ENCODE results near the gene SF1. TPM values are rescaled to one million over a fixed set of nuclear protein-coding genes. Genes with fewer than 3 reads are reported as not detected.

Gene SF1
- polyA plus RNA-seq, 6 donors from 2014 or later = 68.6 to 242 (median 132) TPM

DNA sequence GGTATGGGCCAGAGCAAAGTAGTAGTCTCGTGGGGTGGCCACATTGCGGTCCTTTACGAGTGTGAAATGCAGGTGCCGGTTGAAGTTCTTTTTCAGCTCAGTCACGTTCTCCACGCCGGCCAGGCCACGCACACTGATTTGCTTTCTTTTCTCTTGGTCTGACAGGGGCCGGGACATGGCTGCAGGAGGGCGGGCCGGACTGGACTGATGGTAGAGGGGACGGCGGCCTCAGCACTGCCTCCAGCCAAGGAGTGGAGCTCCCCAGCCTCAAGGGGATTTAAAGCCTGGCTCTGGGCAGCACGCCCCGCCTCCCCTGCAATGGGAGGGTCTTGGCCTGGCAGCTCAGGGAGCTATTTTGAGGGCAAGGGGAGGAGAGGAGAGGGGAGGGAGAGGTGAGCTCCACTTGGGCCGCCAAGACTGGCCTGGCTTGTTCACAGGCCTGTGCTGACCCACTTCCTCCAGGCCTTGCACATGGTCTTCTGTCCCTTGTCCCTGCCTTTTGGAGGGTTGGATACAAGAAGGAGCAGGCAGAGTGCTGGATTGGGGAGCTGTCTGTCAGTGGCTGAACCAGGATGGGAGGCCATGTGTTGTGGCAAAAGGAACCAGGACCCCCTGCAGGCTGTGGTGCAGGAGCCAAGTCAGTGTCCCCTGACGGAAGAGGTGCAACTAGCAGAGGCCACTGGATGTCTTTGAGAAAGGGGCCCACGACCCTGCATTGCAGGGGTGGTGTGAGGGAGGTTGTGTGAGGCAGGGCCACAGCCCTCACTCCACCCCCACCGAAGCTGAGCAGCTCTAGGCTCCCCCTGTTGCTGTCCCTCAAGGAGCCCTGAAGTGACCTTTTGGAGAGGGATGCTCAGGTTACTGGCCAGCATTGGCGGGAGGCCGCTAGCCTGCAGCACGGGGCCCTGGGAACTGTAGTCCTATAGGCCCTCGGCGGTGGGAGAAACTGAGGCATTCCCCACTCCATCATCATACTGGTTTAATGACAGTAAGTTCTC is 18.3 kb downstream of the SF1 start, which contains the start of gene PYGM:
Gene PYGM, minus strand, starts transcription at position 253 of the 998 bp plus-strand sequence. Its CDS starts 76 bp downstream, at position 177.
- peak within 1 kb of the TSS in 5 of 8 donors; percentile 28 to 76 (median 57) for H3K4me3 Mint-ChIP-seq
- H3K27me3 Mint-ChIP-seq = no peaks in the 10 kb centered on the region
- H3K9me3 Mint-ChIP-seq = no peaks in the 10 kb centered on the region
- peaks cover 43 to 67% (median 55%) of the 10 kb centered on the region in 3 donors for H3K4me1 Mint-ChIP-seq
- DNase-seq (no peak), ATAC-seq (ENCODE audit: low read depth in 2 of 2) (no peak)
- peaks cover 7 to 21% of the 10 kb centered on the region in 2 donors for H3K36me3 Mint-ChIP-seq
- peak within 1 kb of the TSS; percentile 61 to 98 (median 81) for H3K27ac Mint-ChIP-seq

DNA sequence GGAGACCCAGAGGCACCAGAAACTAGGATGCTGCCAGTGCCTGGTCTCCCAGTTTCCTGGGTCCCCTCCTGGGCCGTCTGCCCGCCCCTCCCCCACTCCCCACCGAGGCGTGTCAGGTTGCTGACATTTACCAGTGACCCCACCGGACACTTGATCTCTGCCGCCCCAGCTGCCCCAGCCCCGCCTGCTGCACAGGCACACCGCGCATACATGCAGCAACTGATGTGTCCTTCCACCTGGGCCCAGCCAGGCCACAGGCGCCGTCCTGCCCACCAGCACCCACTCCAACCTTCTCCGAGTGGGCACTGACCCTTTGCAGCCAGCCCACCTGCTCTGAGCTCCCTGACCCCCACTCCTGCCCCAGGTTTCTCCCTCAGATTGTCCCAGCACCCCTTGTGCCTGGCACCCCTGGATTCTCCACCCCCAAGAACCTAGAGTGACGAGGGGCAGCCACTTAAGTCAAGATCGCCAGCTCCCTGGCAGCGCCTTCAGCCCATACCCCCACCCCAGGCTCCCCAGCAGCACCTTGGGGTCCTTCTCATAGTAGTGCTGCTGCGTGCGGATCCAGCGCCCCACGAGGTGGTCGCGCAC is 19.1 kb downstream of the SF1 start:
- Mint-ChIP-seq H3K4me3 (peak overlapping the region in 1 of 8 donors; percentile 59), H3K36me3 (peaks cover 0 to 15% of the 10 kb centered on the region in 2 donors), H3K27ac (peak overlapping the region in 4 of 6 donors; percentile 22 to 96 (median 48)), H3K27me3 (no peaks in the 10 kb centered on the region), H3K9me3 (no peaks in the 10 kb centered on the region), H3K4me1 (peaks cover 35 to 60% (median 47%) of the 10 kb centered on the region in 3 donors)
- ATAC-seq (ENCODE audit: low read depth in 2 of 2) (no peak), DNase-seq (no peak)

GRCh38 chr11:64758330-64759079 is 19.8 kb downstream of the SF1 start:
- ATAC-seq (ENCODE audit: low read depth in 2 of 2) = no peak
- Mint-ChIP-seq H3K9me3 (no peaks in the 10 kb centered on the region), H3K36me3 (peaks cover 0 to 17% of the 10 kb centered on the region in 2 donors), H3K4me1 (peaks cover 33 to 52% (median 40%) of the 10 kb centered on the region in 3 donors), H3K4me3 (no peak overlapping the region), H3K27ac (peak overlapping the region in 4 of 6 donors; percentile 41 to 69 (median 52)), H3K27me3 (no peaks in the 10 kb centered on the region)
- DNase-seq = no peak

DNA sequence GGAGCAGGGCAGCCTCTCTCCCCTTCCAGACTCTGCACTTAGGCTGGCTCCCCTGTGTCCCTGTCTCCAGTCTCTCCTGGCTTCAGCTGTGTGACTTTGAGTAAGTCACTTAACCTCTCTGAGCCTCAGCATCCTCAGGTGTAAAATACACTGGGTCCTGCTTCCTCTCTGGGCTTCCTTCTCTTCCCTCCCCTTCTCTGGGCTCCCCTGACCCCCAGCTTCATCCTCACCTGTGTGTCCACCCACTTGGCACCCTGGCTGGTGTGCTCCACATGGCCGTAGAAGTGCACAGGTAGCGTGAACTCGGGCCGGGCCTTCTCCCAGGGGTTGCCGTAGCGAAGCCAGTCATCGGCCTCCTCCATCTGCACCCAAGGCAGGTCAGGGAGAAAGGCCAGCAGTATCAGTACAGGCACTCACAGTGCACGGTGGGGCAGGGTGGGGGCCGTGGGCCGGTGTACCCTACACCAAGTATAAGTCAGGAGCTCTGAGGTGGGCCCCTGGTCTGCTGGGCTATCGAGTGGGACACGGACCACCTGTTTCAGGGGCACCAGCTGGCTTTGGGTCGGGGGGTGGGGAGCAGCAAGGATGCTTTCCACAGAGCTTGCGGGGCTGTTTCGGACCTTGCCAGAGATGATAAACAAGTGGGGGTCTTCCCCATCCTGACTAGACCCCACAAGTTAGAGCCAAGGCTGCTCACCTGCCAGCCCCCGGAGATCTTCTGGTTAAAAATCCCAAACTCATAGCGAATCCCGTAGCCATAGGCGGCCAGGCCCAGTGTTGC is 20.6 kb downstream of the SF1 start:
- Mint-ChIP-seq H3K4me3 (no peak overlapping the region), H3K36me3 (peaks cover 0 to 13% of the 10 kb centered on the region in 2 donors), H3K9me3 (no peaks in the 10 kb centered on the region), H3K27ac (peak overlapping the region in 3 of 6 donors; percentile 24 to 65 (median 28)), H3K4me1 (peaks cover 28 to 46% (median 38%) of the 10 kb centered on the region in 3 donors), H3K27me3 (no peaks in the 10 kb centered on the region)
- no peak for ATAC-seq (ENCODE audit: low read depth in 2 of 2)
- no peak for DNase-seq

DNA sequence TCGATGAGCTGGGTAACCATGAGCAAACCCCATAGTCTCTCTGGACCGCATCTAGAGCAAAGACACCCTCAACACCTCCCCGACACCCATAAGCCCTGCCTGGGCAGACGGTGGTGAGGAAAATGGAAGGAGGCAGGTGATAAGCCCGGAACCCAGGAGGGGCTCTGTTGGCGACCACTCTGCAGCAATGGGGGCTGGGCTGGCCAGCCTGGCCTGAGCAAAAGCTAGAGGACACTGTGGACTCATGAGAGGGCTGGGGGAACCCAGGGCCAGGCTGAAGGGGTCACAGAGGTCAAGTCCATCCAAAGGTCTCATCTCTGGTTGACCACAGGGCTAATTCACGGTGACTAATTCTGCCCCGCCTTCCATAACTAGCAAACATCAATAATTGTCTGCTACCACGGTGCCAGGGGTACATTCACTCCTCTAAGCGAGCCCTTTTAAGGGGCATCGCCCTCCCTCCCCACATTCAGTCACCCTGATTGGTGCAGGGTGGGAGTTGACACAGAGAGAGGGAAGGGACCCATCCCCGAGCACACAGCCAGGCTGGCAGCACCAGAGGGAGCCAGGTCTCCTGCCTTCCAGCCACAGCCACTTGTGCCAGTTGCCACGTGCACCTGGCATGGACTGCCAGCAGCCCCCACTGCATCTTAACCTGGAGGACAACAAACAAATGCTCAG is 22.5 kb downstream of the SF1 start:
- H3K4me1 Mint-ChIP-seq = peaks cover 26 to 41% (median 26%) of the 10 kb centered on the region in 3 donors
- H3K9me3 Mint-ChIP-seq = no peaks in the 10 kb centered on the region
- peaks cover 0 to 17% of the 10 kb centered on the region in 2 donors for H3K36me3 Mint-ChIP-seq
- no peak for ATAC-seq (ENCODE audit: low read depth in 2 of 2)
- H3K4me3 Mint-ChIP-seq = no peak overlapping the region
- H3K27me3 Mint-ChIP-seq = no peaks in the 10 kb centered on the region
- no peak overlapping the region for H3K27ac Mint-ChIP-seq
- DNase-seq = no peak

- DNase-seq (no peak), ATAC-seq (ENCODE audit: low read depth in 2 of 2) (no peak)
- H3K4me1 Mint-ChIP-seq = peaks cover 28 to 42% (median 31%) of the 10 kb centered on the region in 3 donors
- no peaks in the 10 kb centered on the region for H3K27me3 Mint-ChIP-seq
- peak overlapping the region in 2 of 6 donors; percentile 36 to 77 for H3K27ac Mint-ChIP-seq
- no peak overlapping the region for H3K4me3 Mint-ChIP-seq
- H3K36me3 Mint-ChIP-seq = peaks cover 0 to 24% of the 10 kb centered on the region in 2 donors
- no peaks in the 10 kb centered on the region for H3K9me3 Mint-ChIP-seq
These were observed 23.3 kb downstream of the SF1 start for GRCh38 chr11:64754919-64755662.

- no peaks in the 10 kb centered on the region for H3K9me3 Mint-ChIP-seq
- H3K4me3 Mint-ChIP-seq = no peak overlapping the region
- peaks cover 25 to 40% (median 26%) of the 10 kb centered on the region in 3 donors for H3K4me1 Mint-ChIP-seq
- H3K27ac Mint-ChIP-seq = no peak overlapping the region
- H3K36me3 Mint-ChIP-seq = peaks cover 0 to 25% of the 10 kb centered on the region in 2 donors
- DNase-seq = no peak
- no peak for ATAC-seq (ENCODE audit: low read depth in 2 of 2)
- no peaks in the 10 kb centered on the region for H3K27me3 Mint-ChIP-seq
These were observed 24.0 kb downstream of the SF1 start for GRCh38 chr11:64754124-64754918.

- Mint-ChIP-seq H3K4me1 (peaks cover 23 to 41% (median 26%) of the 10 kb centered on the region in 3 donors), H3K27ac (peak overlapping the region in 2 of 6 donors; percentile 57 to 70), H3K36me3 (peaks cover 0 to 25% of the 10 kb centered on the region in 2 donors), H3K4me3 (no peak overlapping the region), H3K9me3 (no peaks in the 10 kb centered on the region), H3K27me3 (no peaks in the 10 kb centered on the region)
- DNase-seq (no peak), ATAC-seq (ENCODE audit: low read depth in 2 of 2) (no peak)
These were observed 24.8 kb downstream of the SF1 start for GRCh38 chr11:64753380-64754123.

GRCh38 chr11:64753019-64753379 is 25.3 kb downstream of the SF1 start:
- no peak for DNase-seq
- H3K4me1 Mint-ChIP-seq = peaks cover 27 to 47% (median 29%) of the 10 kb centered on the region in 3 donors
- H3K9me3 Mint-ChIP-seq = no peaks in the 10 kb centered on the region
- no peak overlapping the region for H3K4me3 Mint-ChIP-seq
- peaks cover 0 to 25% of the 10 kb centered on the region in 2 donors for H3K36me3 Mint-ChIP-seq
- peak overlapping the region in 1 of 6 donors; percentile 57 for H3K27ac Mint-ChIP-seq
- no peak for ATAC-seq (ENCODE audit: low read depth in 2 of 2)
- no peaks in the 10 kb centered on the region for H3K27me3 Mint-ChIP-seq

DNA sequence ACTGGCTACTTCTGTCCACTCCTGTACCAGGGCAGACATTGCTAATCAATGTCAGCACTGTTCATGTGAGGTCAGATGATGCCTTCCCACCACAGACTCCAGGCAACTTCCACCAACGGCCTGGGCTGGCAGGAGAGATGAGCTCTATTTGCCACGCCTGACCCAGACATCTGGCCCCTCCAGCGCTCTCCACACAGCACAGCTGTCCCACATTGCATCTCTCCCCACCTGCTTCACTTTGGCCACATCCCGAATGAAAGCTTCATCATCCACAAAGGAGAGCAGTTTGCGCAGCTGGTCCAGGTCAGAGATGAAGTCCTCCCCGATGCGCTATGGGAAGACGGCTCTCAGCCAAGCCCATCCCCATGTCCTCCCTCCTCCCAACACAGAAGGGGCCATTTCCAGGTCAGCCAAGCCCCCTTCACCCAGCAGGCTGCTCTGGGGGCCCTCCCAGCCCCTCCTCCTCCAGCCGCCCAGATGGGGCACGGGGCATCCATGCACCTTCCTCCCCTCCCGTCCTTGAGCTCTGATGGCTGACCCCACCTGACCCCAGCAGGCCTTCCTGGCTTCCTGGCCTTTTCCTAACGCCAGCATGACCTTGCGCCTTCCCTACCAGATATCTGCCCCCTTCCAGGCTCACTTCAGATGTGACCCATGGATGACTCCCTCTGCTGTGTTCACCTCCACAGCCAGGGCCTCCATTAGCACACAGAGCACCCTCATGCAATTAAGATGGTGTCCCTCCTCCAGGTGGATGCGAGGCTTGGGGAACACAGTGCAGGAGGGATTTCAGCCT is 26.0 kb downstream of the SF1 start:
- Mint-ChIP-seq H3K36me3 (peaks cover 0 to 25% of the 10 kb centered on the region in 2 donors), H3K9me3 (no peaks in the 10 kb centered on the region), H3K4me3 (peak overlapping the region in 2 of 8 donors; percentile 37 to 60), H3K4me1 (peaks cover 29 to 49% (median 32%) of the 10 kb centered on the region in 3 donors), H3K27ac (peak overlapping the region in 2 of 6 donors; percentile 57 to 79), H3K27me3 (no peaks in the 10 kb centered on the region)
- ATAC-seq (ENCODE audit: low read depth in 2 of 2) = no peak
- DNase-seq = no peak
